ENCODE measurements around the gene FKRP.
"Not testable (repeated sequence)": the region's sequence is repeated elsewhere in the genome, so short reads cannot be mapped to it uniquely, and the experiment has no call there.

Gene FKRP

DNA sequence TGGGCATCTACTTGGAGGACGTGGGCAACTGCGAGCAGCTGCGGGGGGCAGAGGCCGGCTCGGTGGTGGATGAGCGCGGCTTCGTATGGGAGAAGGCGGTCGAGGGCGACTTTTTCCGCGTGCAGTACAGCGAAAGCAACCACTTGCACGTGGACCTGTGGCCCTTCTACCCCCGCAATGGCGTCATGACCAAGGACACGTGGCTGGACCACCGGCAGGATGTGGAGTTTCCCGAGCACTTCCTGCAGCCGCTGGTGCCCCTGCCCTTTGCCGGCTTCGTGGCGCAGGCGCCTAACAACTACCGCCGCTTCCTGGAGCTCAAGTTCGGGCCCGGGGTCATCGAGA lies 10.7 kb downstream of the FKRP start:
- TF ChIP-seq CTCF (IDR thresholded peaks at IDR 0.05; ENCODE audit: extremely low read depth, insufficient read depth, missing control alignments): no peak
- in situ Hi-C loops (cut with MboI; ENCODE audit: low pct_unique_long_range_greater_than_20kb, low sequenced_read_pairs, unreplicated experiment): no loop called here
- no peak for DNase-seq (ENCODE audit: low spot score)

DNA sequence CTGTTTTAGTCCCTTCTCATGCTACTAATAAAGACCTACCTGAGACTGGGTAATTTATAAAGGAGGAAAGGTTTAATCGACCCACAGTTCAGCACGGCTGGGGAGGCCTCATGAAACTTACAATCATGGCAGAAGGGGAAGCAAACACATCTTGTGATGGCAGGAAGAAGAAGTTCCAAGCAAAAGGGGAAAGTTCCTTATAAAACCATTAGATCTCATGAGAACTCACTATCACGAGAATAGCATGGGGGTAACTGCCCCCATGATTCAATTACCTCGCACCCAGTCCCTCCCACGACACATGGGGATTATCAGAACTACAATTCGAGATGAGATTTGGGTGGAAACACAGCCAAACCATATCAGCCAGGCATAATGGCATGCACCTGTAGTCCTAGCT lies 13.3 kb downstream of the FKRP start:
- in situ Hi-C loops (cut with MboI; ENCODE audit: low pct_unique_long_range_greater_than_20kb, low sequenced_read_pairs, unreplicated experiment): no loop called here

DNA sequence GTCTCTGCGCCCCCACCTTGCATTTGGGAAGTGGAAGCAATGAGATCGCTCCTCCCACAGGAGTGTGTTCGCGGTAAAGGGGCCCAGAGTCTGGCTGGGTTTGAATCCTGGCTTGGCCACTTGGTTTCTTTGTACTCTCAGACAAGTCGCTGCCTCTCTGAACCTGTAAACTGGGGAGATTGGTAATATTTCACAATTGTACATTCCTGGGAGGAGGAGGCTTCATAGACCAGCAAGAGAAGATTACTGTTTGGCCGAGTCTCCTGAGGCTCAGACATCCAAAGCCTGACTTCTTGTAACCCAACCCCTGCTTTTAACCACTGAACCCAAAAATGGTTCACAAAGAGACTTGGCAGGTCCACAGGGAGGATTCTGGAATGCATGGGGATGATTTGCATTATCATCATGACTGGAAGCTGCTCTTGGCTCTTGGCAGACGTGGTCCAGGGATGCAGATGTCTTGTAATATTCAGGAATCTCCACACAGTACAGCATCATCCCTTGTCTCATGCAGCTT lies 14.0 kb downstream of the FKRP start:
- no peak for TF ChIP-seq CTCF (IDR thresholded peaks at IDR 0.05; ENCODE audit: extremely low read depth, insufficient read depth, missing control alignments)
- DNase-seq (ENCODE audit: low spot score): no peak
- in situ Hi-C loops (cut with MboI; ENCODE audit: low pct_unique_long_range_greater_than_20kb, low sequenced_read_pairs, unreplicated experiment): loop anchor here (5.0 kb wide), 1 partner anchor 82 kb away; no protein-coding TSS in a partner anchor

More for the DNA sequence above, 13.3 kb downstream of the FKRP start:
- DNase-seq (ENCODE audit: low spot score): no peak
- no peak for TF ChIP-seq CTCF (IDR thresholded peaks at IDR 0.05; ENCODE audit: extremely low read depth, insufficient read depth, missing control alignments)

GRCh38 chr19:46760363-46760762 lies 14.5 kb downstream of the FKRP start:
- in situ Hi-C loops (cut with MboI; ENCODE audit: low pct_unique_long_range_greater_than_20kb, low sequenced_read_pairs, unreplicated experiment): loop anchor here (5.0 kb wide), 1 partner anchor 82 kb away; no protein-coding TSS in a partner anchor
- DNase-seq (ENCODE audit: low spot score): no peak
- TF ChIP-seq CTCF (IDR thresholded peaks at IDR 0.05; ENCODE audit: extremely low read depth, insufficient read depth, missing control alignments): no peak

DNA sequence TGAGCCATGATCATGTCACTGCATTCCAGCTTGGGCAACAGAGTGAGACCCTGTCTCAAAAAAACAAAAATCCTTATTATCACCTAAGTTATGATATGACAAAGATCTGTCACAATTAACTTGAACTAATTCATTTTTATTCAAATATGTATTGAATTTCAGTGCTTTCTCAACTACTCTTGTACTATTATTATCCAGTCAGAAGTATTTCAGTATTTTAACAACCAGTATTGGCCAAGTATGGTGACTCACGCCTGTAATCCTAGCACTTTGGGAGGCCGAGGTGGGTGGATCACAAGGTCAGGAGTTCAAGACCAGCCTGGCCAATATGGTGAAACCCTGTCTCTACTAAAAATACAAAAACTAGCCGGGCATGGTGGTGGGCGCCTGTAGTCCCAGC lies 15.0 kb downstream of the FKRP start:
- in situ Hi-C loops (cut with MboI; ENCODE audit: low pct_unique_long_range_greater_than_20kb, low sequenced_read_pairs, unreplicated experiment): loop anchor here (5.0 kb wide), 1 partner anchor 81 kb away; no protein-coding TSS in a partner anchor

GRCh38 chr19:46761418-46761831 lies 15.6 kb downstream of the FKRP start:
- in situ Hi-C loops (cut with MboI; ENCODE audit: low pct_unique_long_range_greater_than_20kb, low sequenced_read_pairs, unreplicated experiment): loop anchor here (5.0 kb wide), 1 partner anchor 81 kb away; no protein-coding TSS in a partner anchor
- TF ChIP-seq CTCF (IDR thresholded peaks at IDR 0.05; ENCODE audit: extremely low read depth, insufficient read depth, missing control alignments): no peak
- DNase-seq (ENCODE audit: low spot score): no peak

More for the DNA sequence above, 15.0 kb downstream of the FKRP start:
- DNase-seq (ENCODE audit: low spot score): not testable (repeated sequence)

- no peak for DNase-seq (ENCODE audit: low spot score)
- no peak for TF ChIP-seq CTCF (IDR thresholded peaks at IDR 0.05; ENCODE audit: extremely low read depth, insufficient read depth, missing control alignments)
- in situ Hi-C loops (cut with MboI; ENCODE audit: low pct_unique_long_range_greater_than_20kb, low sequenced_read_pairs, unreplicated experiment): loop anchor here (5.0 kb wide), 1 partner anchor 80 kb away; no protein-coding TSS in a partner anchor
Observed at GRCh38 chr19:46762245-46762890, 16.5 kb downstream of the FKRP start.
